GM12864 (cell line): ENCODE measurements around the gene ULK4.

Experiments used
- DNase-seq: peaks from one replicate; pipeline ENCODE4 v3.0.0-alpha.2; 2011; ENCODE audit warnings: low read depth
- H3K4me3 ChIP-seq: 2 replicates; pipeline ENCODE4 v1.5.1; 2011; ENCODE audit warnings: mild to moderate bottlenecking, low read depth, low read length, control low read depth
- CTCF ChIP-seq: IDR thresholded peaks from 2 replicates; pipeline ENCODE4 v1.5.1; 2011; ENCODE audit warnings: low read depth, mild to moderate bottlenecking, moderate library complexity, low read length, control low read depth, inconsistent platforms; ENCODE audit errors: missing control alignments

The ULK4 gene

GRCh38 chr3:41688595-41689380 lies 273.1 kb downstream of the ULK4 start:
- no peak for TF ChIP-seq CTCF
- no peak for DNase-seq
- H3K4me3 ChIP-seq: no peak overlapping the region

GRCh38 chr3:41684797-41685735 lies 276.8 kb downstream of the ULK4 start:
- DNase-seq: no peak
- TF ChIP-seq CTCF: no peak
- no peak overlapping the region for H3K4me3 ChIP-seq

- no peak for DNase-seq
- no peak overlapping the region for H3K4me3 ChIP-seq
- no peak for TF ChIP-seq CTCF
Observed at GRCh38 chr3:41683666-41684350, 278.1 kb downstream of the ULK4 start.

GRCh38 chr3:41682996-41683395 lies 278.9 kb downstream of the ULK4 start:
- TF ChIP-seq CTCF: no peak
- no peak overlapping the region for H3K4me3 ChIP-seq
- no peak for DNase-seq

- no peak for DNase-seq
- no peak overlapping the region for H3K4me3 ChIP-seq
- no peak for TF ChIP-seq CTCF
Observed at GRCh38 chr3:41682382-41682781, 279.5 kb downstream of the ULK4 start.

- DNase-seq: no peak
- no peak overlapping the region for H3K4me3 ChIP-seq
- no peak for TF ChIP-seq CTCF
Observed at GRCh38 chr3:41681479-41681878, 280.4 kb downstream of the ULK4 start.
